ENCODE results near the gene SLAMF7.
"Not testable (repeated sequence)": the region's sequence is repeated elsewhere in the genome, so short reads cannot be mapped to it uniquely, and the experiment has no call there.

SLAMF7 gene

GRCh38 chr1:160721473-160721872, 17.6 kb upstream of the SLAMF7 start:
- DNase-seq, result no peak

- DNase-seq, result no peak
Observed at GRCh38 chr1:160722726-160723125, 16.3 kb upstream of the SLAMF7 start.

GRCh38 chr1:160723332-160723731, 15.7 kb upstream of the SLAMF7 start:
- no peak for DNase-seq

GRCh38 chr1:160724465-160725242, 14.4 kb upstream of the SLAMF7 start:
- no peak for DNase-seq

- DNase-seq, result no peak
Observed at GRCh38 chr1:160726114-160726497, 12.9 kb upstream of the SLAMF7 start.

- DNase-seq, result peak; percentile 8
Observed at GRCh38 chr1:160726498-160727315, 12.3 kb upstream of the SLAMF7 start.

GRCh38 chr1:160727316-160727640, 11.8 kb upstream of the SLAMF7 start:
- DNase-seq, result no peak

- not testable (repeated sequence) for DNase-seq
Observed at GRCh38 chr1:160731564-160731963, 7.5 kb upstream of the SLAMF7 start.

- no peak for DNase-seq
Observed at GRCh38 chr1:160731990-160732389, 7.1 kb upstream of the SLAMF7 start.

- no peak for DNase-seq
Observed at GRCh38 chr1:160733898-160734297, 5.1 kb upstream of the SLAMF7 start.

- DNase-seq, result no peak
Observed at GRCh38 chr1:160734301-160734700, 4.7 kb upstream of the SLAMF7 start.

GRCh38 chr1:160738271-160738670, 776 bp upstream of the SLAMF7 start:
- DNase-seq, result no peak

GRCh38 chr1:160740133-160740688, 1.2 kb downstream of the SLAMF7 start:
- no peak for DNase-seq

- DNase-seq, result no peak
Observed at GRCh38 chr1:160741092-160741501, 2.0 kb downstream of the SLAMF7 start.

GRCh38 chr1:160741612-160742348, 2.7 kb downstream of the SLAMF7 start:
- DNase-seq, result no peak

- DNase-seq, result no peak
Observed at GRCh38 chr1:160742428-160743127, 3.5 kb downstream of the SLAMF7 start.

GRCh38 chr1:160743266-160743665, 4.2 kb downstream of the SLAMF7 start:
- DNase-seq, result no peak

- DNase-seq, result no peak
Observed at GRCh38 chr1:160744199-160744851, 5.3 kb downstream of the SLAMF7 start.

- DNase-seq, result no peak
Observed at GRCh38 chr1:160744852-160745520, 5.9 kb downstream of the SLAMF7 start.

GRCh38 chr1:160745551-160745950, 6.5 kb downstream of the SLAMF7 start:
- no peak for DNase-seq

GRCh38 chr1:160746836-160747500, 7.9 kb downstream of the SLAMF7 start:
- DNase-seq, result no peak
